EH (cell line): Measurements from ENCODE around the gene CRTC3.

Experiments
- DNase-seq: peaks from one replicate; pipeline ENCODE4 v3.0.0-alpha.2; 2015; ENCODE audit warnings: low read depth

The CRTC3 gene

GRCh38 chr15:90594301-90594738 is 64.6 kb downstream of the CRTC3 start:
- DNase-seq, result no peak

- no peak for DNase-seq
Observed at GRCh38 chr15:90595763-90596155, 66.0 kb downstream of the CRTC3 start.

GRCh38 chr15:90596943-90597342 is 67.2 kb downstream of the CRTC3 start:
- no peak for DNase-seq

- no peak for DNase-seq
Observed at GRCh38 chr15:90597577-90597976, 67.9 kb downstream of the CRTC3 start.

GRCh38 chr15:90598031-90598577 is 68.4 kb downstream of the CRTC3 start:
- DNase-seq, result peak; percentile 49

- no peak for DNase-seq
Observed at GRCh38 chr15:90598679-90599078, 69.0 kb downstream of the CRTC3 start.

GRCh38 chr15:90599116-90599515 is 69.4 kb downstream of the CRTC3 start:
- no peak for DNase-seq

GRCh38 chr15:90599644-90600043 is 69.9 kb downstream of the CRTC3 start:
- DNase-seq, result no peak

- DNase-seq, result no peak
Observed at GRCh38 chr15:90600954-90601353, 71.2 kb downstream of the CRTC3 start.

GRCh38 chr15:90603893-90604292 is 74.2 kb downstream of the CRTC3 start:
- DNase-seq, result peak; percentile 41

- DNase-seq, result no peak
Observed at GRCh38 chr15:90606641-90607040, 76.9 kb downstream of the CRTC3 start.

GRCh38 chr15:90607361-90607760 is 77.6 kb downstream of the CRTC3 start:
- no peak for DNase-seq

- DNase-seq, result peak; percentile 18
Observed at GRCh38 chr15:90609242-90610180, 79.8 kb downstream of the CRTC3 start.

GRCh38 chr15:90610190-90610589 is 80.5 kb downstream of the CRTC3 start:
- peak; percentile 54 for DNase-seq

GRCh38 chr15:90611157-90611556 is 81.4 kb downstream of the CRTC3 start:
- DNase-seq, result no peak

- DNase-seq, result peak; percentile 20
Observed at GRCh38 chr15:90617171-90617570, 87.4 kb downstream of the CRTC3 start.

- DNase-seq, result no peak
Observed at GRCh38 chr15:90617668-90618097, 88.0 kb downstream of the CRTC3 start.

- no peak for DNase-seq
Observed at GRCh38 chr15:90618330-90619125, 88.8 kb downstream of the CRTC3 start.

- DNase-seq, result no peak
Observed at GRCh38 chr15:90619468-90619867, 89.7 kb downstream of the CRTC3 start.

GRCh38 chr15:90619939-90620338 is 90.2 kb downstream of the CRTC3 start:
- no peak for DNase-seq

- no peak for DNase-seq
Observed at GRCh38 chr15:90620379-90621067, 90.8 kb downstream of the CRTC3 start.

- no peak for DNase-seq
Observed at GRCh38 chr15:90623854-90624253, 94.1 kb downstream of the CRTC3 start.
